GM21825 (cell line): ENCODE measurements around the gene USP37.

Experiments used
- ATAC-seq: cut with Tn5 transposase; IDR thresholded peaks from one replicate; pipeline ENCODE4 v1.9.1; 2021; ENCODE audit warnings: mild to moderate bottlenecking, moderate library complexity; ENCODE audit not compliant: unreplicated experiment

The USP37 gene

GRCh38 chr2:218434456-218434855 lies 133.7 kb downstream of the USP37 start:
- no peak for ATAC-seq

GRCh38 chr2:218432676-218433365 lies 135.3 kb downstream of the USP37 start:
- ATAC-seq, result no peak

- no peak for ATAC-seq
Measured at GRCh38 chr2:218431878-218432277, 136.3 kb downstream of the USP37 start.

GRCh38 chr2:218430721-218431120 lies 137.4 kb downstream of the USP37 start:
- no peak for ATAC-seq

- ATAC-seq, result no peak
Measured at GRCh38 chr2:218429911-218430692, 138.0 kb downstream of the USP37 start.

GRCh38 chr2:218428846-218429558 lies 139.1 kb downstream of the USP37 start:
- no peak for ATAC-seq

- no peak for ATAC-seq
Measured at GRCh38 chr2:218427741-218428140, 140.4 kb downstream of the USP37 start.

GRCh38 chr2:218425531-218425930 lies 142.6 kb downstream of the USP37 start:
- ATAC-seq, result no peak

GRCh38 chr2:218423584-218423983 lies 144.6 kb downstream of the USP37 start:
- no peak for ATAC-seq

- ATAC-seq, result no peak
Measured at GRCh38 chr2:218422403-218423086, 145.6 kb downstream of the USP37 start.

- no peak for ATAC-seq
Measured at GRCh38 chr2:218421027-218421426, 147.1 kb downstream of the USP37 start.

GRCh38 chr2:218419630-218420216 lies 148.4 kb downstream of the USP37 start:
- ATAC-seq, result no peak

GRCh38 chr2:218418717-218419458 lies 149.3 kb downstream of the USP37 start, which contains the start of gene VIL1:
Gene VIL1 (plus strand): TSS chr2:218419123. CDS start chr2:218423779, 4,656 bp downstream.
- no peak for ATAC-seq

GRCh38 chr2:218418321-218418716 lies 149.8 kb downstream of the USP37 start:
- no peak for ATAC-seq

- ATAC-seq, result no peak
Measured at GRCh38 chr2:218407717-218408116, 160.4 kb downstream of the USP37 start.

- peak; percentile 9 for ATAC-seq
Measured at GRCh38 chr2:218406949-218407618, 161.1 kb downstream of the USP37 start.

- ATAC-seq, result peak; percentile 82
Measured at GRCh38 chr2:218406209-218406948, 161.8 kb downstream of the USP37 start.

- ATAC-seq, result peak; percentile 0
Measured at GRCh38 chr2:218405746-218406208, 162.4 kb downstream of the USP37 start.
